ENCODE measurements around the gene FAM24B.
A peak's percentile ranks its signal among the peaks of the same experiment; 100 is the strongest.
"Not testable (repeated sequence)": the region's sequence is repeated elsewhere in the genome, so short reads cannot be mapped to it uniquely, and the experiment has no call there.

The FAM24B gene

GRCh38 chr10:122866757-122867482, 12.5 kb downstream of the FAM24B start:
- H3K36me3 ChIP-seq (replicated peaks); in situ Hi-C loops (cut with HindIII; ENCODE audit: low pct_ligation_motif_present, low sequenced_read_pairs); H3K27me3 ChIP-seq (replicated peaks); DNase-seq; H3K4me3 ChIP-seq (ENCODE audit: low read depth, low read length): not testable (repeated sequence)
- H3K27ac ChIP-seq = peak overlapping the region; percentile 34

GRCh38 chr10:122864901-122865300, 14.5 kb downstream of the FAM24B start:
- in situ Hi-C loops (cut with HindIII; ENCODE audit: low pct_ligation_motif_present, low sequenced_read_pairs) = no loop called here
- H3K36me3 ChIP-seq (replicated peaks) = no peaks in the 10 kb centered on the region
- H3K27ac ChIP-seq = peak overlapping the region; percentile 18
- TF ChIP-seq, protein P1, sequence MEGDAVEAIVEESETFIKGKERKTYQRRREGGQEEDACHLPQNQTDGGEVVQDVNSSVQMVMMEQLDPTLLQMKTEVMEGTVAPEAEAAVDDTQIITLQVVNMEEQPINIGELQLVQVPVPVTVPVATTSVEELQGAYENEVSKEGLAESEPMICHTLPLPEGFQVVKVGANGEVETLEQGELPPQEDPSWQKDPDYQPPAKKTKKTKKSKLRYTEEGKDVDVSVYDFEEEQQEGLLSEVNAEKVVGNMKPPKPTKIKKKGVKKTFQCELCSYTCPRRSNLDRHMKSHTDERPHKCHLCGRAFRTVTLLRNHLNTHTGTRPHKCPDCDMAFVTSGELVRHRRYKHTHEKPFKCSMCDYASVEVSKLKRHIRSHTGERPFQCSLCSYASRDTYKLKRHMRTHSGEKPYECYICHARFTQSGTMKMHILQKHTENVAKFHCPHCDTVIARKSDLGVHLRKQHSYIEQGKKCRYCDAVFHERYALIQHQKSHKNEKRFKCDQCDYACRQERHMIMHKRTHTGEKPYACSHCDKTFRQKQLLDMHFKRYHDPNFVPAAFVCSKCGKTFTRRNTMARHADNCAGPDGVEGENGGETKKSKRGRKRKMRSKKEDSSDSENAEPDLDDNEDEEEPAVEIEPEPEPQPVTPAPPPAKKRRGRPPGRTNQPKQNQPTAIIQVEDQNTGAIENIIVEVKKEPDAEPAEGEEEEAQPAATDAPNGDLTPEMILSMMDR (IDR thresholded peaks at IDR 0.05; ENCODE audit: low read depth, low read length, missing control alignments) = no peak
- DNase-seq = no peak
- H3K4me3 ChIP-seq (ENCODE audit: low read depth, low read length) = no peak overlapping the region
- no peaks in the 10 kb centered on the region for H3K27me3 ChIP-seq (replicated peaks)

GRCh38 chr10:122864194-122864592, 15.2 kb downstream of the FAM24B start:
- H3K4me3 ChIP-seq (ENCODE audit: low read depth, low read length) = no peak overlapping the region
- no peaks in the 10 kb centered on the region for H3K36me3 ChIP-seq (replicated peaks)
- TF ChIP-seq, protein P1 (IDR thresholded peaks at IDR 0.05; ENCODE audit: low read depth, low read length, missing control alignments) = no peak
- no peak overlapping the region for H3K27ac ChIP-seq
- H3K27me3 ChIP-seq (replicated peaks) = no peaks in the 10 kb centered on the region
- in situ Hi-C loops (cut with HindIII; ENCODE audit: low pct_ligation_motif_present, low sequenced_read_pairs) = no loop called here
- no peak for DNase-seq

- TF ChIP-seq, protein P1 (IDR thresholded peaks at IDR 0.05; ENCODE audit: low read depth, low read length, missing control alignments) = no peak
- Histone ChIP-seq H3K4me3 (ENCODE audit: low read depth, low read length) (no peak overlapping the region), H3K27ac (no peak overlapping the region), H3K27me3 (replicated peaks) (no peaks in the 10 kb centered on the region), H3K36me3 (replicated peaks) (no peaks in the 10 kb centered on the region)
- in situ Hi-C loops (cut with HindIII; ENCODE audit: low pct_ligation_motif_present, low sequenced_read_pairs) = no loop called here
- DNase-seq = no peak
Observed at GRCh38 chr10:122863216-122864193, 15.9 kb downstream of the FAM24B start.

GRCh38 chr10:122861711-122862161, 17.6 kb downstream of the FAM24B start:
- Histone ChIP-seq H3K4me3 (ENCODE audit: low read depth, low read length) (no peak overlapping the region), H3K27ac (peak overlapping the region; percentile 57), H3K27me3 (replicated peaks) (no peaks in the 10 kb centered on the region), H3K36me3 (replicated peaks) (no peaks in the 10 kb centered on the region)
- in situ Hi-C loops (cut with HindIII; ENCODE audit: low pct_ligation_motif_present, low sequenced_read_pairs) = no loop called here
- TF ChIP-seq, protein P1 (IDR thresholded peaks at IDR 0.05; ENCODE audit: low read depth, low read length, missing control alignments) = no peak
- peak; percentile 53 for DNase-seq

- no peak overlapping the region for H3K4me3 ChIP-seq (ENCODE audit: low read depth, low read length)
- in situ Hi-C loops (cut with HindIII; ENCODE audit: low pct_ligation_motif_present, low sequenced_read_pairs) = no loop called here
- DNase-seq = no peak
- no peaks in the 10 kb centered on the region for H3K36me3 ChIP-seq (replicated peaks)
- TF ChIP-seq, protein P1 (IDR thresholded peaks at IDR 0.05; ENCODE audit: low read depth, low read length, missing control alignments) = no peak
- H3K27me3 ChIP-seq (replicated peaks) = no peaks in the 10 kb centered on the region
- H3K27ac ChIP-seq = no peak overlapping the region
Observed at GRCh38 chr10:122859527-122859926, 19.9 kb downstream of the FAM24B start.

DNA sequence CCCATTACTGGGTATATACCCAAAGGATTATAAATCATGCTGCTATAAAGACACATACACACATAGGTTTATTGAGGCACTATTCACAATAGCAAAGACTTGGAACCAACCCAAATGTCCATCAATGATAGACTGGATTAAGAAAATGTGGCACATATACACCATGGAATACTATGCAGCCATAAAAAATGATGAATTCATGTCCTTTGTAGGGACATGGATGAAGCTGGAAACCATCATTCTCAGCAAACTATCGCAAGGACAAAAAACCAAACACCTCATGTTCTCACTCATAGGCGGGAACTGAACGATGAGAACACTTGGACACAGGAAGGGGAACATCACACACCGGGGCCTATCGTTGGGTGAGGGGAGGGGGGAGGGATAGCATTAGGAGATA, 21.3 kb downstream of the FAM24B start:
- H3K4me3 ChIP-seq (ENCODE audit: low read depth, low read length); in situ Hi-C loops (cut with HindIII; ENCODE audit: low pct_ligation_motif_present, low sequenced_read_pairs); H3K27ac ChIP-seq; DNase-seq; H3K36me3 ChIP-seq (replicated peaks); H3K27me3 ChIP-seq (replicated peaks): not testable (repeated sequence)
